Right lobe of liver (tissue), 6 donors: ENCODE measurements around the gene ABLIM2. TPM values are rescaled to one million over a fixed set of nuclear protein-coding genes. Genes with fewer than 3 reads are reported as not detected.

Source experiments
- ATAC-seq, 4 donors: fragments of 200-7000 bp; cut with Tn5 transposase; one replicate each; pipeline ENCODE4 v1.9.1; 2020; ENCODE audit warnings: mild to moderate bottlenecking in 4 of 4, moderate library complexity in 4 of 4
- DNase-seq, 3 donors: peaks; one replicate each; pipeline ENCODE4 v3.0.0-alpha.2; 2020
- H3K27ac ChIP-seq, 3 donors: fragments of 200-600 bp; one replicate each; pipeline ENCODE4 v1.8.0; 2022
- H3K27me3 ChIP-seq, 2 donors: fragments of 200-600 bp; one replicate each; pipeline ENCODE4 v1.8.0; 2022
- H3K36me3 ChIP-seq, 4 donors: fragments of 200-600 bp; sonication (generic) in 1 of 4; one replicate each; pipeline versions ENCODE4 v1.5.1 to v1.8.0; 2017 to 2022; ENCODE audit warnings: control low read depth in 1 of 4
- H3K4me1 ChIP-seq, 4 donors: fragments of 200-600 bp; sonication (generic) in 1 of 4; one replicate each; pipeline versions ENCODE4 v1.5.1 to v1.8.0; 2017 to 2022; ENCODE audit warnings: control low read depth in 1 of 4
- H3K4me3 ChIP-seq, 3 donors: fragments of 200-600 bp; one replicate each; pipeline ENCODE4 v1.8.0; 2022
- H3K9me3 ChIP-seq, 4 donors: fragments of 200-600 bp; sonication (generic) in 1 of 4; one replicate each; pipeline versions ENCODE4 v1.5.1 to v1.8.0; 2017 to 2022; ENCODE audit warnings: control low read depth in 1 of 4
- CTCF ChIP-seq, 4 donors: fragments of 200-600 bp in 3 of 4; fragments of 450-650 bp in 1 of 4; IDR thresholded peaks; one replicate each; pipeline versions ENCODE4 v1.5.1 to v1.8.0; 2016 to 2022; ENCODE audit warnings: antibody characterized with exemption in 4 of 4, mild to moderate bottlenecking in 2 of 4
- POLR2A ChIP-seq: fragments of 450-650 bp; IDR thresholded peaks from one replicate; pipeline ENCODE4 v1.6.1; 2017; ENCODE audit warnings: antibody characterized with exemption, mild to moderate bottlenecking
- WGBS: methylation state at CpG from one replicate; pipeline ENCODE4 v1.1.6; 2018; ENCODE audit warnings: low coverage, low lambda C conversion rate; ENCODE audit not compliant: insufficient coverage; ENCODE audit errors: missing lambda C conversion rate; 5-methylcytosine and 5-hydroxymethylcytosine counted together
- intact Hi-C, 2 donors: fragments of 100-400 bp; cut with DNase I; formaldehyde crosslinking; loops; one replicate each; pipeline versions ENCODE4 v1.11.2 to v1.14.1; 2022
- total RNA-seq, 6 experiments: library from RNA; depleted of rRNA in 2 of 6; stranded (reverse); fragments of >200 nt in 2 of 6; fragmentation: NEBNext Ultra II Directional in 3 of 6; extraction: Animal tissue kit (Norgen Biotek cat#: 25700) in 3 of 6; gene quantifications; one replicate each; pipeline versions ENCODE4 v1.1.0 to v1.2.4, GENCODE V29; 2016 to 2023
- donor health status: DM: no; HTN: yes; CAD: no.
- donor health status: DM: no; HTN: no; CAD: no.
- donor health status: DM: no; HTN: no; CAD: no.
- donor health status: DM: no; HTN: yes; CAD: no.
- donor health status: DM: no; HTN: yes; CAD: no.

ABLIM2 gene
- total RNA-seq, 6 experiments from 2014 or later: 0.93 to 3.5 (median 2.3) TPM

- WGBS: 82% methylated on average over 7 of the region's 12 CpGs
These were observed 61.9 kb downstream of the ABLIM2 start for GRCh38 chr4:8096690-8097061.

GRCh38 chr4:8095956-8096689, 62.5 kb downstream of the ABLIM2 start:
- intact Hi-C loops: no loop called here
- Histone ChIP-seq H3K9me3 (peaks cover 0 to 6% (median 0%) of the 10 kb centered on the region in 4 donors), H3K27me3 (no peaks in the 10 kb centered on the region), H3K27ac (no peak overlapping the region), H3K36me3 (no peaks in the 10 kb centered on the region), H3K4me1 (no peaks in the 10 kb centered on the region), H3K4me3 (no peak overlapping the region)
- ATAC-seq: no peak
- TF ChIP-seq CTCF (IDR thresholded peaks at IDR 0.05) (no peak), POLR2A (no peak)
- WGBS: 84% methylated on average over 19 of the region's 21 CpGs
- no peak for DNase-seq

More at GRCh38 chr4:8096690-8097061, 61.9 kb downstream of the ABLIM2 start:
- no peak for DNase-seq
- no peak for TF ChIP-seq CTCF (IDR thresholded peaks at IDR 0.05)
- TF ChIP-seq POLR2A: no peak
- intact Hi-C loops: no loop called here
- no peaks in the 10 kb centered on the region for H3K4me1 ChIP-seq
- H3K9me3 ChIP-seq: peaks cover 0 to 6% (median 0%) of the 10 kb centered on the region in 4 donors
- no peak overlapping the region for H3K4me3 ChIP-seq
- H3K27ac ChIP-seq: no peak overlapping the region
- no peaks in the 10 kb centered on the region for H3K27me3 ChIP-seq
- peak in 1 of 4 donors; percentile 23 for ATAC-seq
- H3K36me3 ChIP-seq: no peaks in the 10 kb centered on the region

- no peaks in the 10 kb centered on the region for H3K36me3 ChIP-seq
- TF ChIP-seq POLR2A: no peak
- intact Hi-C loops: no loop called here
- H3K4me1 ChIP-seq: no peaks in the 10 kb centered on the region
- no peaks in the 10 kb centered on the region for H3K27me3 ChIP-seq
- H3K27ac ChIP-seq: no peak overlapping the region
- H3K9me3 ChIP-seq: peaks cover 0 to 6% (median 0%) of the 10 kb centered on the region in 4 donors
- no peak for DNase-seq
- 96% methylated on average over 2 of the region's 2 CpGs for WGBS
- H3K4me3 ChIP-seq: no peak overlapping the region
- ATAC-seq: no peak
These were observed 64.9 kb downstream of the ABLIM2 start for GRCh38 chr4:8093587-8094274.

GRCh38 chr4:8092282-8092681, 66.3 kb downstream of the ABLIM2 start:
- no peaks in the 10 kb centered on the region for H3K27me3 ChIP-seq

More at GRCh38 chr4:8092282-8092681, 66.3 kb downstream of the ABLIM2 start:
- intact Hi-C loops: no loop called here
- no peak for DNase-seq
- Histone ChIP-seq H3K4me3 (no peak overlapping the region), H3K36me3 (no peaks in the 10 kb centered on the region), H3K27ac (no peak overlapping the region), H3K4me1 (no peaks in the 10 kb centered on the region), H3K9me3 (peaks cover 0 to 6% (median 0%) of the 10 kb centered on the region in 4 donors)
- WGBS: 94% methylated on average over 2 of the region's 2 CpGs
- TF ChIP-seq CTCF (IDR thresholded peaks at IDR 0.05) (no peak), POLR2A (no peak)
- no peak for ATAC-seq
